Melanocyte of skin (primary cell): ENCODE data around the gene ASXL2. TPM values are rescaled to one million over a fixed set of nuclear protein-coding genes. Genes with fewer than 3 reads are reported as not detected.

ENCODE experiments used
- small RNA-seq, 2 donors: library from RNA; depleted of rRNA; stranded (forward); fragments of <200 nt; gene quantifications; one replicate each; pipeline ENCODE3, GENCODE V24; 2012
- total RNA-seq, 2 donors: library from RNA; depleted of rRNA; stranded (reverse); fragments of >200 nt; gene quantifications; 2 replicates each; pipeline ENCODE4 v1.2.3, GENCODE V29; 2012

ASXL2 gene
- 10 to 100 TPM; 15.3 to 18.6 TPM for total RNA-seq

GRCh38 chr2:25878361-25879132, at the start of gene ASXL2:
Gene ASXL2, minus strand, starts transcription at chr2:25878487. Its CDS starts 265 bp downstream, at chr2:25878222.

Small RNA genes within 50 kb of the gene (small RNA-seq; reads per million reads assigned to genes)
- gene NDUFB4P4 (0 reads per million in 2 donors), gene RF00019 (0 reads per million in 2 donors)

Other genes with a start within 250 kb of the ASXL2 start
- 10 to 100 TPM in 1 of 2 donors, 1 to 10 TPM in 1; 6.2 to 11.0 TPM for gene DTNB, start 204.9 kb downstream of the ASXL2 start, total RNA-seq
- 10 to 100 TPM; 19.6 to 20.0 TPM for gene KIF3C, start 104.0 kb upstream of the ASXL2 start, total RNA-seq
- 100 to 1,000 TPM in 1 of 2 donors, 10 to 100 TPM in 1; 97.4 to 102 TPM for gene RAB10, start 155.6 kb upstream of the ASXL2 start, total RNA-seq